Measurements from ENCODE around the gene NHERF1.

The NHERF1 gene

GRCh38 chr17:74732042-74732867, 16.2 kb upstream of the NHERF1 start:
- DNase-seq (ENCODE audit: low read depth in 3 of 3): no peak

- DNase-seq (ENCODE audit: low read depth in 3 of 3): no peak
Observed at GRCh38 chr17:74733365-74734122, 14.9 kb upstream of the NHERF1 start.

- no peak for DNase-seq (ENCODE audit: low read depth in 3 of 3)
Observed at GRCh38 chr17:74734256-74734655, 14.2 kb upstream of the NHERF1 start.

- DNase-seq (ENCODE audit: low read depth in 3 of 3): no peak
Observed at GRCh38 chr17:74736513-74737298, 11.7 kb upstream of the NHERF1 start, which contains the start of gene RAB37. Gene RAB37 (plus strand): TSS chr17:74737256. CDS start chr17:74737273, 17 bp downstream.

GRCh38 chr17:74737299-74738050, 11.0 kb upstream of the NHERF1 start:
- DNase-seq (ENCODE audit: low read depth in 3 of 3): no peak

- peak in 2 of 3 donors; percentile 60 to 62 for DNase-seq (ENCODE audit: low read depth in 3 of 3)
Observed at GRCh38 chr17:74738051-74738996, 10.1 kb upstream of the NHERF1 start.

- no peak for DNase-seq (ENCODE audit: low read depth in 3 of 3)
Observed at GRCh38 chr17:74739227-74739831, 9.1 kb upstream of the NHERF1 start.

- no peak for DNase-seq (ENCODE audit: low read depth in 3 of 3)
Observed at GRCh38 chr17:74740173-74740572, 8.3 kb upstream of the NHERF1 start.

- no peak for DNase-seq (ENCODE audit: low read depth in 3 of 3)
Observed at GRCh38 chr17:74740641-74741387, 7.6 kb upstream of the NHERF1 start.

GRCh38 chr17:74742153-74742515, 6.3 kb upstream of the NHERF1 start:
- no peak for DNase-seq (ENCODE audit: low read depth in 3 of 3)

GRCh38 chr17:74742978-74743545, 5.4 kb upstream of the NHERF1 start:
- DNase-seq (ENCODE audit: low read depth in 3 of 3): no peak

- no peak for DNase-seq (ENCODE audit: low read depth in 3 of 3)
Observed at GRCh38 chr17:74743755-74744154, 4.7 kb upstream of the NHERF1 start.

- no peak for DNase-seq (ENCODE audit: low read depth in 3 of 3)
Observed at GRCh38 chr17:74744349-74744713, 4.1 kb upstream of the NHERF1 start.

- peak; percentile 73 to 81 (median 74) for DNase-seq (ENCODE audit: low read depth in 3 of 3)
Observed at GRCh38 chr17:74744714-74745547, 3.5 kb upstream of the NHERF1 start.

GRCh38 chr17:74745548-74746177, 2.8 kb upstream of the NHERF1 start:
- DNase-seq (ENCODE audit: low read depth in 3 of 3): no peak

GRCh38 chr17:74746376-74746775, 2.1 kb upstream of the NHERF1 start:
- no peak for DNase-seq (ENCODE audit: low read depth in 3 of 3)

- DNase-seq (ENCODE audit: low read depth in 3 of 3): no peak
Observed at GRCh38 chr17:74746922-74747321, 1.5 kb upstream of the NHERF1 start.

GRCh38 chr17:74748279-74748528, 224 bp upstream of the NHERF1 start:
- DNase-seq (ENCODE audit: low read depth in 3 of 3): no peak
